ENCODE measurements around the gene SORBS1. TPM values are rescaled to one million over a fixed set of nuclear protein-coding genes. Genes with fewer than 3 reads are reported as not detected.

The SORBS1 gene
- total RNA-seq, 1 experiment from 2014 or later: 0.56 TPM

DNA sequence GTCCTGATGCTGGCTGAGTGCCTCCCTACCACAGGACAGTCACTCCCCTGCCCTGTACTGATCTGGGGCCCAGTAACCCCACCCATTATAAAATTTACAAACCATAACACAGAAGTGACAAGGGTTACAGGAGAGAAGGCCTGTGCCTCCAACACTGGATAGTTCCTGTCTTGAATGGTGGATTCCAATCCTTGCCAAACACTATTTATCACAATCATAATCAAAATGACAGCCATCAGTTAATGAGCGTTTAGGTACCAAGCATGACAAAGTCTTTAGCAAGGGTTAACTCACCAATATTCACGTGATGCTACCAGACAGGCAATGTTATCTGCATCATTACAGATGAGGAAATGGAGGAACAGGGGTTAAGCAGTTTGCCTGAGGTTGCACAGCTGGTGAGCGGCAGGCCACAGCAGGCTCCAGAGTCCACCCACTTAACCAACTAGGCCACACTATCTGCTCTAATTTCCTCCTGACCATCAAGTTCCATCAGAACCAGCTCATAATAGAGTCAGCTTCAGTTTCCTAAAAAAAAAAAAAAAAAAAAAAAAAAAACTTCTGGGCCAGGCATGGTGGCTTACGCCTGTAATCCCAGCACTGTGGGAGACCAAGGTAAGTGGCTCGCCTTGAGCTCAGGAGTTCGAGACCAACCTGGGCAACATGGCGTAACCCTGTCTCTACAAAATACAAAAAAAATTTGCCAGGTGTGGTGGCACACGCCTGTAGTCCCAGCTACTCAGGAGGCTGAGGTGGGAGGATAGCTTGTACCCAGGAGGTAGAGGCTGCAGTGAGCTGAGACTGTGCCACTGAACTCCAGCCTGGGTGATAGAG is 284.6 kb downstream of the SORBS1 start:
- Histone ChIP-seq H3K4me3 (ENCODE audit: low read depth, low read length, poor library complexity, severe bottlenecking) (no peak overlapping the region), H3K36me3 (ENCODE audit: insufficient read depth, low read length, poor library complexity, severe bottlenecking) (no peaks in the 10 kb centered on the region), H3K27me3 (replicated peaks; ENCODE audit: insufficient read depth, low read depth, low read length, poor library complexity) (no peaks in the 10 kb centered on the region), H3K27ac (ENCODE audit: low read depth, low read length, poor library complexity, severe bottlenecking) (no peak overlapping the region), H3K9me3 (ENCODE audit: low read depth, low read length, poor library complexity, severe bottlenecking) (no peaks in the 10 kb centered on the region), H3K4me1 (ENCODE audit: insufficient read depth, low read length, poor library complexity, severe bottlenecking) (no peaks in the 10 kb centered on the region)
- no peak for DNase-seq (ENCODE audit: low spot score)
- BruUV-seq (replicated peaks): no TSS peak
- CTCF ChIA-PET: interaction anchor here (0.5 kb wide), 1 partner anchor 162 kb away, joined by 3 read pairs; no protein-coding TSS in a partner anchor
- POLR2A ChIA-PET (ENCODE audit: low non-redundant PET): no interaction called here
- no peak for TF ChIP-seq EZH2 (IDR thresholded peaks at IDR 0.05; ENCODE audit: borderline replicate concordance, low read depth, low read length, poor library complexity, severe bottlenecking)
- TF ChIP-seq, protein P1, sequence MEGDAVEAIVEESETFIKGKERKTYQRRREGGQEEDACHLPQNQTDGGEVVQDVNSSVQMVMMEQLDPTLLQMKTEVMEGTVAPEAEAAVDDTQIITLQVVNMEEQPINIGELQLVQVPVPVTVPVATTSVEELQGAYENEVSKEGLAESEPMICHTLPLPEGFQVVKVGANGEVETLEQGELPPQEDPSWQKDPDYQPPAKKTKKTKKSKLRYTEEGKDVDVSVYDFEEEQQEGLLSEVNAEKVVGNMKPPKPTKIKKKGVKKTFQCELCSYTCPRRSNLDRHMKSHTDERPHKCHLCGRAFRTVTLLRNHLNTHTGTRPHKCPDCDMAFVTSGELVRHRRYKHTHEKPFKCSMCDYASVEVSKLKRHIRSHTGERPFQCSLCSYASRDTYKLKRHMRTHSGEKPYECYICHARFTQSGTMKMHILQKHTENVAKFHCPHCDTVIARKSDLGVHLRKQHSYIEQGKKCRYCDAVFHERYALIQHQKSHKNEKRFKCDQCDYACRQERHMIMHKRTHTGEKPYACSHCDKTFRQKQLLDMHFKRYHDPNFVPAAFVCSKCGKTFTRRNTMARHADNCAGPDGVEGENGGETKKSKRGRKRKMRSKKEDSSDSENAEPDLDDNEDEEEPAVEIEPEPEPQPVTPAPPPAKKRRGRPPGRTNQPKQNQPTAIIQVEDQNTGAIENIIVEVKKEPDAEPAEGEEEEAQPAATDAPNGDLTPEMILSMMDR (conservative IDR thresholded peaks at IDR 0.05; ENCODE audit: low read depth, low read length): no peak
- intact Hi-C loops (cut with micrococcal nuclease; ENCODE audit: unreplicated experiment): no loop called here

DNA sequence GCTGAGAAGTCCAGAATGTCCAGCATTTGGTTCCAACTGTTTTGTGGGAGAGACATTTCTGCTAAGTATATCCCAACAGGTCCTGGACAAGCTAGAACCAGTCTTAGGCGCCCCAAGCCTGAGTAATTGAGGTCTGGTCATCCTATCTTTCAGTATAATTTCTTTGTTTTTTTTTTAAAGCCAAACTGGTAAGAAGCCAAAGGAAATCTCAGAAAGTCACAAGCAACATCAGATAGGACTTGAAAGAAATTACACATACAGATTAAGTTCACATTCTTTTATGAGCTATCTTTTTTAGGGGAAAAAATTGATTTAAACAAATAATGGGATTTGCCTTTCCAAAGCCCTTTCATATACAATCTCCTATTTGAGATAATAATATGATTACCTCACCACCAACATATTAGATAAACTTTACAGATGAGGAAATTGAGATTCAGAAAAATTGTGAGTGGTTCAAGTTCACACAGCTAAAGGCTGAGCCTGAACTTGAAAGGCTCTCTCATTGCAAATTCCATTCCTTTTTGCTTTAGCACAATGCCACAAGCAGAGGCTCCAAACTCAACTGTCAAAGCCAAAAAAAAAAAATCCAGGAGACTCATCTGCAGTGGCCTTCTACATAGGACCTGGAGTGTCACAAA is 285.3 kb downstream of the SORBS1 start:
- Histone ChIP-seq H3K4me3 (ENCODE audit: low read depth, low read length, poor library complexity, severe bottlenecking) (no peak overlapping the region), H3K4me1 (ENCODE audit: insufficient read depth, low read length, poor library complexity, severe bottlenecking) (no peaks in the 10 kb centered on the region), H3K36me3 (ENCODE audit: insufficient read depth, low read length, poor library complexity, severe bottlenecking) (no peaks in the 10 kb centered on the region), H3K9me3 (ENCODE audit: low read depth, low read length, poor library complexity, severe bottlenecking) (no peaks in the 10 kb centered on the region), H3K27me3 (replicated peaks; ENCODE audit: insufficient read depth, low read depth, low read length, poor library complexity) (no peaks in the 10 kb centered on the region), H3K27ac (ENCODE audit: low read depth, low read length, poor library complexity, severe bottlenecking) (no peak overlapping the region)
- intact Hi-C loops (cut with micrococcal nuclease; ENCODE audit: unreplicated experiment): no loop called here
- ChIA-PET CTCF (no interaction called here), POLR2A (ENCODE audit: low non-redundant PET) (no interaction called here)
- TF ChIP-seq EZH2 (IDR thresholded peaks at IDR 0.05; ENCODE audit: borderline replicate concordance, low read depth, low read length, poor library complexity, severe bottlenecking): no peak
- TF ChIP-seq, protein P1 (conservative IDR thresholded peaks at IDR 0.05; ENCODE audit: low read depth, low read length): no peak
- DNase-seq (ENCODE audit: low spot score): no peak
- no TSS peak for BruUV-seq (replicated peaks)

DNA sequence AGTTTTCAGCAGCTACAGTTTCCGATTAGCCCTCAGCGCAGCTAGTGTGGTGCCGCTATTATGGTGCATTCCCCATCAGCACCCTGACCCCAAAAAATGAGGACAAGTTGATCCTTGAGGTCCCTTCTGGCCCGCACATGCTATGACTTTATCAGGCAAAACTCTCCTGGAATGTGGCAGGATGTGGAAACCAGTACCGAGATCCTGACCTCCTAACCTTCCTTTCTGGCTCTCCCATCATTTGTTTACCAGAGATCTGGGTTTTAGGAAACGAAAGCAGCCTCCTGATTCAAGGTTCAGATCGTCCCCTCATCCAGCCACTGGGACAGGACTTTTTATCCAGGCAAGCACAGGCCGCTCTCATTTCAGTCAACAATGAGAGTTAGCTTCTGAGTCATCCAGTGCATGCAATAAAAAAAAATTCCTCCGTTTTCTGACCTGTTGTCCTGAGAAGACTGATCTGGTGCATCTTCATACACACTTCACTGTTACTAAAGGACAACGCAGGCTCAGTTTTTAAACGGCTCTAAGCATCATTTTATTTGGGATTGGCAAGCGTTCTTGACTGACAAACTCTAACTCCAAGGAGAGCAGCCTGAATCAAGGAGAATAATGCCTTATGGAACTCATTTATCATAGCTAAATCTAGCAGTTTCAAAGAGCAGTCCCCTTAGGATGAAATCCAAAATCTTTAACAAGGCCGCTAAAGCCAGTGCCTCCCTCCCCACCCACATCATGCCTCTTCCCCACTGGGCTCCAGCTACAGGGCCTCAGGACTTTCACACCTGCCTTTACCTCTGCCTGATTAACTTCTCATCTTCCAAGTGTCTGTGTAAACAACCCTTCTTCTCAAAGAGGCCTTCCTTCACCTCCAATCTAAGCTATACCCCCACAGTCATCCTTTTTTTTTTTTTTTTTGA is 287.5 kb downstream of the SORBS1 start:
- DNase-seq (ENCODE audit: low spot score): no peak
- no peak for TF ChIP-seq EZH2 (IDR thresholded peaks at IDR 0.05; ENCODE audit: borderline replicate concordance, low read depth, low read length, poor library complexity, severe bottlenecking)
- TF ChIP-seq, protein P1 (conservative IDR thresholded peaks at IDR 0.05; ENCODE audit: low read depth, low read length): no peak
- Histone ChIP-seq H3K27me3 (replicated peaks; ENCODE audit: insufficient read depth, low read depth, low read length, poor library complexity) (no peaks in the 10 kb centered on the region), H3K9me3 (ENCODE audit: low read depth, low read length, poor library complexity, severe bottlenecking) (no peaks in the 10 kb centered on the region), H3K27ac (ENCODE audit: low read depth, low read length, poor library complexity, severe bottlenecking) (no peak overlapping the region), H3K4me3 (ENCODE audit: low read depth, low read length, poor library complexity, severe bottlenecking) (no peak overlapping the region), H3K36me3 (ENCODE audit: insufficient read depth, low read length, poor library complexity, severe bottlenecking) (no peaks in the 10 kb centered on the region), H3K4me1 (ENCODE audit: insufficient read depth, low read length, poor library complexity, severe bottlenecking) (no peaks in the 10 kb centered on the region)
- POLR2A ChIA-PET (ENCODE audit: low non-redundant PET): no interaction called here
- intact Hi-C loops (cut with micrococcal nuclease; ENCODE audit: unreplicated experiment): no loop called here
- CTCF ChIA-PET: no interaction called here
- BruUV-seq (replicated peaks): no TSS peak

Measured in A673 (cell line).